Gastrocnemius medialis (tissue), 4 donors: Measurements from ENCODE around the gene EMILIN2.

ENCODE experiments used
- POLR2A ChIP-seq, 2 donors: fragments of 450-650 bp; IDR thresholded peaks; one replicate each; pipeline ENCODE4 v1.6.1; 2017; ENCODE audit warnings: antibody characterized with exemption in 2 of 2, mild to moderate bottlenecking in 2 of 2, moderate library complexity in 2 of 2
- TF ChIP-seq, protein P1 (sequence below), 5 experiments: fragments of 450-650 bp in 3 of 5; fragments of 200-600 bp in 2 of 5; sonication (generic) in 2 of 5; IDR thresholded peaks in 4 of 5; conservative IDR thresholded peaks in 1 of 5; 1 replicate in 4 of 5; 2 replicates in 1 of 5; pipeline ENCODE4 v1.5.1; 2016 to 2019; ENCODE audit warnings: antibody characterized with exemption in 5 of 5, mild to moderate bottlenecking in 3 of 5, moderate library complexity in 3 of 5

DNA sequence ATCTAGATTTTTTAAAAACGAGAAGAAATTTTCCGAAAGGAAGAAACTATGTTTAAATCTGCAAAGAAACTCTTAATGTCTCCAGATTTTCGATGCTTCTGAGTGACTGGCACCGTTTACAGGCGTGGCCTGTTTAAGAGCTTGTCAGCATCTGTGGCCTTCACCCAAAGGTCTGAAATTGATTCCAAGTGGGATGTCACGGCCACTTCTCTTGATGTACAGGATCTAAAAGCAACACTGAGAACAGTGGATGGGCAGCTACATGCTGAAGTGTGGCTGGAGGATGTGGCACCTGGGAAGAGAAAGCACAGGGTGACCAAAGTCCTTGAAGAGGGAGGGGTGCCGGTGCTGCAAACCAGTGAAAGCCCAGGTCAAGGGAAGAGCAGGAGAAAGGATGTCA lies 28.0 kb downstream of the EMILIN2 start:
- TF ChIP-seq, protein P1, sequence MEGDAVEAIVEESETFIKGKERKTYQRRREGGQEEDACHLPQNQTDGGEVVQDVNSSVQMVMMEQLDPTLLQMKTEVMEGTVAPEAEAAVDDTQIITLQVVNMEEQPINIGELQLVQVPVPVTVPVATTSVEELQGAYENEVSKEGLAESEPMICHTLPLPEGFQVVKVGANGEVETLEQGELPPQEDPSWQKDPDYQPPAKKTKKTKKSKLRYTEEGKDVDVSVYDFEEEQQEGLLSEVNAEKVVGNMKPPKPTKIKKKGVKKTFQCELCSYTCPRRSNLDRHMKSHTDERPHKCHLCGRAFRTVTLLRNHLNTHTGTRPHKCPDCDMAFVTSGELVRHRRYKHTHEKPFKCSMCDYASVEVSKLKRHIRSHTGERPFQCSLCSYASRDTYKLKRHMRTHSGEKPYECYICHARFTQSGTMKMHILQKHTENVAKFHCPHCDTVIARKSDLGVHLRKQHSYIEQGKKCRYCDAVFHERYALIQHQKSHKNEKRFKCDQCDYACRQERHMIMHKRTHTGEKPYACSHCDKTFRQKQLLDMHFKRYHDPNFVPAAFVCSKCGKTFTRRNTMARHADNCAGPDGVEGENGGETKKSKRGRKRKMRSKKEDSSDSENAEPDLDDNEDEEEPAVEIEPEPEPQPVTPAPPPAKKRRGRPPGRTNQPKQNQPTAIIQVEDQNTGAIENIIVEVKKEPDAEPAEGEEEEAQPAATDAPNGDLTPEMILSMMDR (IDR thresholded peaks at IDR 0.05 in 4 of 5, conservative IDR thresholded peaks at IDR 0.05 in 1 of 5): no peak
- no peak for TF ChIP-seq POLR2A (IDR thresholded peaks at IDR 0.05)
